ENCODE results near the gene CRTAC1.

DNA sequence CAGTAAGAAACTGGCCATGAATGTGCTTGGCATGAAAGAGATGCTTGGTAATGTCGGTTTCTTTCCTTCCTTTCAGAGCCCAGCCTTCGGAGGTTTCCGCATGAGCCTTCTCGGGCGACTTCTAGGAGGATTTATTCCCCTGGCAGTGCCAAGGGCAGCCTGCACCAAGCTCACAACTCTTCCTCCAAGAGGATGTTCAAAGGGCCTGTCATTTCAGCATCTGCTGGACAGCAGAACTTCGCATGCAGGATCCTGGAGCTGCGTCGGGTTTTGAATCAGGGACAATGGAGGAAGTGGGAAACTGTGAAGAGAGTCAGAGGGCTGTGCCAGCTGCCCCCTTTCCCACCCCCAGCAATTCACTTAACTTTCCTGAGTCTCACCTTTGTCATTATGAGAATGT lies 159.4 kb downstream of the CRTAC1 start:
- TF ChIP-seq, protein P1, sequence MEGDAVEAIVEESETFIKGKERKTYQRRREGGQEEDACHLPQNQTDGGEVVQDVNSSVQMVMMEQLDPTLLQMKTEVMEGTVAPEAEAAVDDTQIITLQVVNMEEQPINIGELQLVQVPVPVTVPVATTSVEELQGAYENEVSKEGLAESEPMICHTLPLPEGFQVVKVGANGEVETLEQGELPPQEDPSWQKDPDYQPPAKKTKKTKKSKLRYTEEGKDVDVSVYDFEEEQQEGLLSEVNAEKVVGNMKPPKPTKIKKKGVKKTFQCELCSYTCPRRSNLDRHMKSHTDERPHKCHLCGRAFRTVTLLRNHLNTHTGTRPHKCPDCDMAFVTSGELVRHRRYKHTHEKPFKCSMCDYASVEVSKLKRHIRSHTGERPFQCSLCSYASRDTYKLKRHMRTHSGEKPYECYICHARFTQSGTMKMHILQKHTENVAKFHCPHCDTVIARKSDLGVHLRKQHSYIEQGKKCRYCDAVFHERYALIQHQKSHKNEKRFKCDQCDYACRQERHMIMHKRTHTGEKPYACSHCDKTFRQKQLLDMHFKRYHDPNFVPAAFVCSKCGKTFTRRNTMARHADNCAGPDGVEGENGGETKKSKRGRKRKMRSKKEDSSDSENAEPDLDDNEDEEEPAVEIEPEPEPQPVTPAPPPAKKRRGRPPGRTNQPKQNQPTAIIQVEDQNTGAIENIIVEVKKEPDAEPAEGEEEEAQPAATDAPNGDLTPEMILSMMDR (IDR thresholded peaks at IDR 0.05) = no peak
- TF ChIP-seq POLR2A (IDR thresholded peaks at IDR 0.05) = no peak

Measured in lower leg skin (tissue), 3 donors.